Bone marrow (tissue), 2 donors: ENCODE measurements around the gene TAAR5.
"Not testable (repeated sequence)": the region's sequence is repeated elsewhere in the genome, so short reads cannot be mapped to it uniquely, and the experiment has no call there.

Experiments used
- DNase-seq, 2 donors: peaks; one replicate each; lab custom pipeline; 2025; lab: John Stamatoyannopoulos, UW

The TAAR5 gene

GRCh38 chr6:132570221-132570777 is 19.2 kb downstream of the TAAR5 start, which contains the start of gene TAAR6:
Gene TAAR6, plus strand, starts transcription at chr6:132570322. Its CDS starts 0 bp downstream, at chr6:132570322.
- DNase-seq, result no peak

GRCh38 chr6:132569170-132569569 is 20.4 kb downstream of the TAAR5 start:
- DNase-seq, result no peak

DNA sequence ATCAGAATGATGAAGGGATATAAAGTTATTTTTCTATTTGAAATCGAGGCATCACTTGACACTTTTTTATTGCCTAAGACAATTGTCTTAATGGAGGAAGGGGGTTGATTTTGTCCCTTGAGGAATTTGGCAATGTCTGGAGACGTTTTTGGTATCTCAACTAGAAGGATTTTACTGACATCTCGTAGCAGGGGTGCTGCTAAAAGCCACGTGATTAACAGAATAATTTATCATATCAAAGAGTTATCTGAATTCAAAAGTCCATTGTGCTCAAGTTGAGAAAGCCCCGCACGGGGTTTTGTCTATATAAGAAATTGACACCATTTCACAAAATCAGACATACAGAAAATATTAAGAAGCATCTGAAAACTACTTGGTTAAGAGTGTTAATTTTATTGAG is 20.9 kb downstream of the TAAR5 start:
- DNase-seq, result no peak

GRCh38 chr6:132567566-132567965 is 22.0 kb downstream of the TAAR5 start:
- no peak for DNase-seq

DNA sequence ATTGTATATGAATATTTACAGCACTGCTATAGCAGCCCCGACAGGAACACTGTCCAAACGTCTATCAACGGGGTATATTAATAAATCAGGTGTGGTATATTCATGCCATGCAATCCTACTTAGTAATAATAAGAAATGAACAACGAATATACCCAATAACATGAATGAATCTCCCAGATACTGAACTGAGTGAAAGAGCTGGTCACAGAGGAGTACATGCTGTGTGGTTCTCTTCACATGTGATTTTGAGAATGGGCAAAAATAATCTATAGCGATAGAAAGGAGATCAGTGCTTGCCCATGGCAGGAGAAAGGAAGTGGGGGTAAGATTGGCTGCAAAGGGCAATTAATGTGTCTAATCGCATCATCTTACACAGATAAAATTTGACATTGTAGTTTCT is 23.1 kb downstream of the TAAR5 start:
- DNase-seq, result no peak

GRCh38 chr6:132560087-132560486 is 29.5 kb downstream of the TAAR5 start:
- DNase-seq, result not testable (repeated sequence)

GRCh38 chr6:132552372-132552771 is 37.2 kb downstream of the TAAR5 start, which contains the start of gene TAAR8:
Gene TAAR8, plus strand, starts transcription at chr6:132552672. Its CDS starts 21 bp downstream, at chr6:132552693.
- DNase-seq, result no peak

GRCh38 chr6:132551214-132551613 is 38.3 kb downstream of the TAAR5 start:
- DNase-seq, result no peak

- no peak for DNase-seq
These were observed 40.6 kb downstream of the TAAR5 start for GRCh38 chr6:132548746-132549463.

DNA sequence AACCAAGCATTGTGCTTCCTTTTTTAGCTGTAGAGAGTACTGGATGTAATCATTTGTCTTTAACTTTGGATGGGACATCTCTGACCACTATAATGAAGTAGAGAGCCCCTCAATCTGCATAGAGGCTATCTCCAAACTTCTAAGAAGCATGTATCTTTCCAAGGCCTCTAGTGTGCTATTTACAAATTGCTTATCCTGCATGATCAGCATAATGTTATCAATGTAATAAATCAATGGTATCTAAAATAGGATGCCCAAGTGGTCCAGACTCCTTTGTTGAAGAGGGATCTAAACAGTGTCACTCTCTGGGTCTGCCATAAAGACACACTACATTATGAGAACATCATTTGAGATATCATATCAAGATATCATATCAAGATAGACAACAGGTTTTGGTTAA is 44.7 kb downstream of the TAAR5 start:
- no peak for DNase-seq
